PC-3 (cell line): ENCODE results near the gene RND2. TPM values are rescaled to one million over a fixed set of nuclear protein-coding genes. Genes with fewer than 3 reads are reported as not detected.

Source experiments
- ATAC-seq: fragments of 200-7000 bp; cut with Tn5 transposase; 2 replicates; pipeline ENCODE4 v1.9.1; 2020; ENCODE audit warnings: mild to moderate bottlenecking, moderate library complexity
- BruUV-seq: library from RNA; stranded (reverse); fragments of 400-500 nt; replicated peaks from 2 replicates; lab custom pipeline; 2021; lab: Mats Ljungman, UMichigan
- CTCF ChIA-PET: fragments of 300-600 bp; sonication (Branson Sonifier 250); formaldehyde crosslinking; loops from one replicate; lab custom pipeline; 2022; ENCODE audit warnings: antibody characterized with exemption; lab: Charles Lee
- POLR2A ChIA-PET: fragments of 300-600 bp; sonication (Branson Sonifier 250); formaldehyde crosslinking; loops from one replicate; lab custom pipeline; 2022; ENCODE audit warnings: antibody characterized with exemption; ENCODE audit not compliant: unreplicated experiment; lab: Charles Lee
- DNase-seq: peaks from one replicate; pipeline ENCODE4 v3.0.0-alpha.2; 2015
- H2AFZ ChIP-seq: fragments of 300-600 bp; sonication (generic); 2 replicates; pipeline ENCODE4 v1.6.0; 2016; ENCODE audit warnings: antibody characterized with exemption, low read length
- H3F3A ChIP-seq: fragments of 300-600 bp; sonication (generic); one replicate; pipeline ENCODE4 v1.6.0; 2017; ENCODE audit warnings: antibody characterized with exemption, low read length, control low read depth, mild to moderate bottlenecking; ENCODE audit not compliant: unreplicated experiment
- H3K27ac ChIP-seq: fragments of 300-600 bp; sonication (generic); 2 replicates; pipeline ENCODE4 v1.5.1; 2016; ENCODE audit warnings: mild to moderate bottlenecking, low read length
- H3K27me3 ChIP-seq: fragments of 300-600 bp; sonication (generic); 2 replicates; pipeline ENCODE4 v1.6.1; 2016; ENCODE audit warnings: low read length, mixed read lengths
- H3K36me3 ChIP-seq: fragments of 300-600 bp; sonication (generic); 2 replicates; pipeline ENCODE4 v1.6.1; 2016; ENCODE audit warnings: low read depth, mixed run types, low read length, mixed read lengths
- H3K4me1 ChIP-seq: fragments of 300-600 bp; sonication (generic); 2 replicates; pipeline ENCODE4 v1.5.1; 2016; ENCODE audit warnings: low read length; ENCODE audit not compliant: insufficient read depth
- H3K4me2 ChIP-seq: fragments of 300-600 bp; sonication (generic); 2 replicates; pipeline ENCODE4 v1.6.0; 2016; ENCODE audit warnings: low read length
- H3K4me3 ChIP-seq: fragments of 300-600 bp; sonication (generic); 2 replicates; pipeline ENCODE4 v1.5.1; 2016; ENCODE audit warnings: mild to moderate bottlenecking, low read length, mixed read lengths
- H3K79me2 ChIP-seq: fragments of 300-600 bp; sonication (generic); 2 replicates; pipeline ENCODE4 v1.6.1; 2017; ENCODE audit warnings: low read length, mixed read lengths
- H3K9ac ChIP-seq: fragments of 300-600 bp; sonication (generic); 2 replicates; pipeline ENCODE4 v1.6.0; 2016; ENCODE audit warnings: mild to moderate bottlenecking, low read length
- H3K9me2 ChIP-seq: fragments of 300-600 bp; sonication (generic); replicated peaks from 2 replicates; pipeline ENCODE4 v1.6.1; 2016; ENCODE audit warnings: mixed run types, low read length, mixed read lengths
- H3K9me3 ChIP-seq: fragments of 300-600 bp; sonication (generic); 2 replicates; pipeline ENCODE4 v1.6.1; 2016; ENCODE audit warnings: low read length, mixed read lengths
- H4K20me1 ChIP-seq: fragments of 300-600 bp; sonication (generic); 2 replicates; pipeline ENCODE4 v1.6.1; 2016; ENCODE audit warnings: low read length, mixed read lengths
- EZH2 ChIP-seq: fragments of 300-600 bp; sonication (generic); IDR thresholded peaks from one replicate; pipeline ENCODE4 v1.6.1; 2017; ENCODE audit warnings: antibody characterized with exemption, mild to moderate bottlenecking, low read length; ENCODE audit not compliant: unreplicated experiment
- EZH2phosphoT487 ChIP-seq: fragments of 300-600 bp; sonication (generic); IDR thresholded peaks from 2 replicates; pipeline ENCODE4 v1.6.1; 2018; ENCODE audit warnings: mild to moderate bottlenecking, antibody characterized with exemption, low read length, borderline replicate concordance
- intact Hi-C: fragments of 100-400 bp; cut with micrococcal nuclease; formaldehyde crosslinking; loops from 2 replicates; pipeline ENCODE4 v1.9.0; 2023
- total RNA-seq: library from RNA; depleted of rRNA; stranded (reverse); fragments of >200 nt; gene quantifications from 2 replicates; pipeline ENCODE4 v1.2.3, GENCODE V29; 2014
- TF ChIP-seq, protein P1 (sequence below): fragments of 300-600 bp; sonication (generic); conservative IDR thresholded peaks from 2 replicates; pipeline ENCODE4 v1.5.1; 2017; ENCODE audit warnings: antibody characterized with exemption, low read depth, mild to moderate bottlenecking, low read length

Gene RND2
- total RNA-seq, 1 experiment from 2014 or later: 0.29 TPM

DNA sequence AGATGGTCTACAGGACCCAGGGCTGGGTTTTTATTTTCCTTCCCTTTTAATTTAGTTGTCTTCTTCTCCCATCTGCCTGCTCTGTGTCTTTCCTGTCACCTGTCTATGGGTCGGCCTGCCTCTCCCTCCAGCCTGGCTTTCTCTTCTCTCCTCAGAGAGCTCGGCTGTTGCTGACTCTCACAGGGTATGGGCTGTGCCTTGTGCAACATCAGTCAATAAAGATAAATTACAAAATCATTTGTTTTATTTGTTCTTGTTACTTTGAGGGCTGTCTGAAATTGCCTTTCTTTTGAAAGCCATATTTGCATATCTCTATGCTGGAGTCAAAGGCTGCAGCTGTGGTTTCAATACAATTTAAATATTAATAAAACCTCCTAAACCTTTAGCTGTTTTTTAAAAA, 15.6 kb downstream of the RND2 start:
- H3K79me2 ChIP-seq: no peaks in the 10 kb centered on the region
- no peak for DNase-seq
- no peaks in the 10 kb centered on the region for H4K20me1 ChIP-seq
- CTCF ChIA-PET: no interaction called here
- TF ChIP-seq EZH2: no peak
- TF ChIP-seq, protein P1, sequence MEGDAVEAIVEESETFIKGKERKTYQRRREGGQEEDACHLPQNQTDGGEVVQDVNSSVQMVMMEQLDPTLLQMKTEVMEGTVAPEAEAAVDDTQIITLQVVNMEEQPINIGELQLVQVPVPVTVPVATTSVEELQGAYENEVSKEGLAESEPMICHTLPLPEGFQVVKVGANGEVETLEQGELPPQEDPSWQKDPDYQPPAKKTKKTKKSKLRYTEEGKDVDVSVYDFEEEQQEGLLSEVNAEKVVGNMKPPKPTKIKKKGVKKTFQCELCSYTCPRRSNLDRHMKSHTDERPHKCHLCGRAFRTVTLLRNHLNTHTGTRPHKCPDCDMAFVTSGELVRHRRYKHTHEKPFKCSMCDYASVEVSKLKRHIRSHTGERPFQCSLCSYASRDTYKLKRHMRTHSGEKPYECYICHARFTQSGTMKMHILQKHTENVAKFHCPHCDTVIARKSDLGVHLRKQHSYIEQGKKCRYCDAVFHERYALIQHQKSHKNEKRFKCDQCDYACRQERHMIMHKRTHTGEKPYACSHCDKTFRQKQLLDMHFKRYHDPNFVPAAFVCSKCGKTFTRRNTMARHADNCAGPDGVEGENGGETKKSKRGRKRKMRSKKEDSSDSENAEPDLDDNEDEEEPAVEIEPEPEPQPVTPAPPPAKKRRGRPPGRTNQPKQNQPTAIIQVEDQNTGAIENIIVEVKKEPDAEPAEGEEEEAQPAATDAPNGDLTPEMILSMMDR: no peak
- no peak overlapping the region for H3K4me2 ChIP-seq
- ATAC-seq: no peak
- intact Hi-C loops: no loop called here
- H3K9me3 ChIP-seq: no peaks in the 10 kb centered on the region
- no peak overlapping the region for H3K27ac ChIP-seq
- no peak overlapping the region for H3K4me3 ChIP-seq
- H3K9me2 ChIP-seq: no peaks in the 10 kb centered on the region
- H3F3A ChIP-seq: no peaks in the 10 kb centered on the region
- no peaks in the 10 kb centered on the region; the same call in 1 of the 2 replicates for H3K36me3 ChIP-seq
- no peaks in the 10 kb centered on the region for H3K4me1 ChIP-seq
- H3K27me3 ChIP-seq: no peaks in the 10 kb centered on the region
- no TSS peak for BruUV-seq
- POLR2A ChIA-PET: no interaction called here
- H3K9ac ChIP-seq: no peak overlapping the region
- H2AFZ ChIP-seq: no peak overlapping the region

DNA sequence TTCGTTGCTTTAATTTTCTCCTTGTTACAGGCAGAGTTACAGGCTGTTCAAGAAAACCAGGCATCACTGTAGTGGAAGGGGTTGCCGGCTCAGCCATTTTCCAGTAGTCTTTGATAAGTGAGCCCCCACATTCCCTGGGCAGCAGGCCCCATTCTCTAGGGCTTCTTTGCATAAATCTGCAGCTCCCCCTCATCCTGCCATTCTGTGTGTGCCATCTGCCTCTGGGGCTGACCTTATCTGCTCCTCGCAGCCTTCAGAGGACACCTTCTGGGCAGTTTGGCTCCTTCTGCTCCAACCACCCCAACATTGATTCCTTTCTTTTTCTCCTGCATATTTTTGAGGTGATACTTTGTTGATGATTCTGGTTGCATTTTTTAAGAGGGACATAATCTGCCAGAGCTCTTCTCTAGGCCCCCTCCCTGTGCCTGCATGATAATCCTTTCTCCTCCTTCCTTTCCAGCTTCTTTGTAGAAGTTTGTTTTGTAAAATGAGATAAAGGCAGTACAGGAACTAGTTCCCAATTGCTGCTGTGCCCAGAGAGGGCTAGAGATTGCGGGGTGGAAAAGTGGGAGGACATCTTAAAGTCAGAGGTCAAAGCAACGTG, 17.1 kb downstream of the RND2 start:
- POLR2A ChIA-PET: no interaction called here
- intact Hi-C loops: no loop called here
- no peaks in the 10 kb centered on the region for H3K4me1 ChIP-seq
- no peak overlapping the region for H3K9ac ChIP-seq
- no peak overlapping the region for H2AFZ ChIP-seq
- no peaks in the 10 kb centered on the region for H3K9me3 ChIP-seq
- H3K79me2 ChIP-seq: no peaks in the 10 kb centered on the region
- no peak for DNase-seq
- CTCF ChIA-PET: no interaction called here
- no peaks in the 10 kb centered on the region for H3F3A ChIP-seq
- no TSS peak for BruUV-seq
- H3K27me3 ChIP-seq: no peaks in the 10 kb centered on the region
- no peaks in the 10 kb centered on the region for H3K9me2 ChIP-seq
- TF ChIP-seq EZH2phosphoT487 (no peak), EZH2 (no peak)
- TF ChIP-seq, protein P1: no peak
- ATAC-seq: no peak
- H3K4me2 ChIP-seq: no peak overlapping the region
- H3K36me3 ChIP-seq: no peaks in the 10 kb centered on the region; the same call in 1 of the 2 replicates
- H4K20me1 ChIP-seq: no peaks in the 10 kb centered on the region
- no peak overlapping the region for H3K27ac ChIP-seq
- no peak overlapping the region for H3K4me3 ChIP-seq

DNA sequence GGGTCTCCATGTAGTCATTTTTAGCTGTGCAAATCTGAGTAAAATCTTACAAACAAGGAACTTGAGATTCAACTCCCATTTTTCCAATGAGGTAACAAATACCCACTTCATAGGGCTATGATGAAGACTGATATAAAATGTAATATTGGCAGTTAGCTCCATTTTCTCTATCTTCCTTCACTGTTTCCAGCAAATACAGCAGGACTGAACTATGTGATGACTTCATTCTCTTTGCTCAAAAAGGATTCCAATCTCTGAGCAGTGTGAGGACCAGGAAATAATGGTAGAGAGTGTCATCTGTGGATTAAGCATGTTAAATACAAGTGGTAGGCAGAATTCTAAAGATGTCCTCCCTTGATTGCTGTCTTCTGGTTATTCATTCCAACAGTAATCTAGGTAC, 18.3 kb downstream of the RND2 start:
- no peak for TF ChIP-seq EZH2phosphoT487
- TF ChIP-seq EZH2: no peak
- TF ChIP-seq, protein P1: no peak
- ATAC-seq (no peak), DNase-seq (no peak)
- Histone ChIP-seq H3K4me3 (no peak overlapping the region), H3F3A (no peaks in the 10 kb centered on the region), H3K9me3 (no peaks in the 10 kb centered on the region), H3K27me3 (no peaks in the 10 kb centered on the region), H3K27ac (no peak overlapping the region), H3K36me3 (no peaks in the 10 kb centered on the region; the same call in 1 of the 2 replicates), H3K9ac (no peak overlapping the region), H3K79me2 (no peaks in the 10 kb centered on the region), H3K4me2 (no peak overlapping the region), H2AFZ (no peak overlapping the region), H3K4me1 (no peaks in the 10 kb centered on the region), H3K9me2 (no peaks in the 10 kb centered on the region), H4K20me1 (no peaks in the 10 kb centered on the region)
- intact Hi-C loops: no loop called here
- POLR2A ChIA-PET: no interaction called here
- CTCF ChIA-PET: no interaction called here
- BruUV-seq: no TSS peak
